ENCODE measurements around the gene KCNAB2.

DNA sequence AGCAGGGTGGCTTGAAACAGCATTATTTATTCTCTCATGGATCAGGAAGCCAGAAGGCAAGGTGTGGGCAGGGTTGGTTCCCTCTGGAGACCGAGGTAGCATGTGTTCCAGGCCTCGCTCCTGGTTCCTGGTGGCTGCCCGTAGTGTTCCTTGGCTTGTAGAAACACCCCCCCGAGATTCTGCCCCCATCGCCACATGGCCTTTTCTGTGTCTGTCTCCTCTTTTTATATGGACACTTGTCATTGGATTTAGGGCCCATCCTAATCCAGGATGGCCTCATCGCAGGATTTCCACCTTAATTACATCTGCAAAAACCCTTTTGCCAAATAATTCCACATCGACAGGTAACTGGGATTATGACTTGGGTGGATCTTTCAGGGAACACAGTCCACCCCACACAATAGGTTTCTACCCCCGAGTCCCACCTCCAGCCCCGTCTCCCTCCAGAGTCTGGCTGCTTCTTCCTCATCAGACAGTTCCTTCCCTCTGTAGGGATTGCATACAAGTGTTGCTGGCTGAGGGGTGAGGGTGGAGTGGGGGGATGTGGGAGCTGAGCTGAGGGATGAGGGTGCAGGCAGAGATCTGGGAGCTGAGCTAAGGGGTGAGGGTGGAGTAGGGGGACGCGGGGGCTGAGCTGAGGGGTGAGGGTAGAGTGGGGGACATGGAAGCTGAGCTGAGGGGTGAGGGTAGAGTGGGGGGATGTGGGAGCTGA is 41.1 kb upstream of the KCNAB2 start:
- TF ChIP-seq, protein P1, sequence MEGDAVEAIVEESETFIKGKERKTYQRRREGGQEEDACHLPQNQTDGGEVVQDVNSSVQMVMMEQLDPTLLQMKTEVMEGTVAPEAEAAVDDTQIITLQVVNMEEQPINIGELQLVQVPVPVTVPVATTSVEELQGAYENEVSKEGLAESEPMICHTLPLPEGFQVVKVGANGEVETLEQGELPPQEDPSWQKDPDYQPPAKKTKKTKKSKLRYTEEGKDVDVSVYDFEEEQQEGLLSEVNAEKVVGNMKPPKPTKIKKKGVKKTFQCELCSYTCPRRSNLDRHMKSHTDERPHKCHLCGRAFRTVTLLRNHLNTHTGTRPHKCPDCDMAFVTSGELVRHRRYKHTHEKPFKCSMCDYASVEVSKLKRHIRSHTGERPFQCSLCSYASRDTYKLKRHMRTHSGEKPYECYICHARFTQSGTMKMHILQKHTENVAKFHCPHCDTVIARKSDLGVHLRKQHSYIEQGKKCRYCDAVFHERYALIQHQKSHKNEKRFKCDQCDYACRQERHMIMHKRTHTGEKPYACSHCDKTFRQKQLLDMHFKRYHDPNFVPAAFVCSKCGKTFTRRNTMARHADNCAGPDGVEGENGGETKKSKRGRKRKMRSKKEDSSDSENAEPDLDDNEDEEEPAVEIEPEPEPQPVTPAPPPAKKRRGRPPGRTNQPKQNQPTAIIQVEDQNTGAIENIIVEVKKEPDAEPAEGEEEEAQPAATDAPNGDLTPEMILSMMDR (IDR thresholded peaks at IDR 0.05) = no peak
- TF ChIP-seq, protein P2, sequence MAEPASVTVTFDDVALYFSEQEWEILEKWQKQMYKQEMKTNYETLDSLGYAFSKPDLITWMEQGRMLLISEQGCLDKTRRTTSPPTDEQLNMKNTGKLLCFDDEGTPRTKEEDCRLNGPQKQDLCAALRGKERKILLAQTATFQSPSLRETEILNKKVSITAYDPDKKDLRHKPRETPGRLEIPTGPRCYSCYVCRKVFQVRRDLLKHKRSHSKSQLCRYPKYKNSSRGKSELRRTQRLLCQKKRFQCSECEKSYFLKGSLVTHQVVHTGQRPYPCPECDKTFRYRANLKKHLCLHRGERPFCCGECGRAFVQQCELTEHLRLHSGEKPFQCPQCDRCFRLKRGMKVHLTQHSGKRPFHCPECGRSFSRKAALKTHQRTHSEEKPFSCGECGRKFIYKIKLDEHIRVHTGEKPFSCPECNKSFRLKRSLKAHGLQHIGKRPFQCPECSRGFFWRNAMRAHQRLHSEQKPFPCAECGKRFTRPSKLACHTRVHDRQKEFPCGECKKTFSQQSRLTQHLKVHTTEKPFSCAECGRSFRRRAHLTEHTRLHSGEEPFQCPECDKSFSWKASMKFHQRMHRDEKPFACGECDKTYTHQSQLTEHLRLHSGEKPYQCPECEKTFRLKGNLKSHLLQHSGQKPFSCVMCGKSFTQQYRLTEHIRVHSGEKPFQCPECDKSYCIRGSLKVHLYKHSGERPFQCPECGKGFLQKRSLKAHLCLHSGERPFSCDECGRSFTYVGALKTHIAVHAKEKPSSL (CRISPR knock-in tag; conservative IDR thresholded peaks at IDR 0.05) = no peak
- TF ChIP-seq ZBTB21 (CRISPR knock-in tag; IDR thresholded peaks at IDR 0.05; ENCODE audit: borderline replicate concordance) (no peak), NFE2L1 (CRISPR knock-in tag; IDR thresholded peaks at IDR 0.05) (no peak), ZNF138 (CRISPR knock-in tag; conservative IDR thresholded peaks at IDR 0.05) (no peak), ESRRA (CRISPR knock-in tag; IDR thresholded peaks at IDR 0.05; ENCODE audit: borderline replicate concordance) (no peak)
- TF ChIP-seq, protein P3, sequence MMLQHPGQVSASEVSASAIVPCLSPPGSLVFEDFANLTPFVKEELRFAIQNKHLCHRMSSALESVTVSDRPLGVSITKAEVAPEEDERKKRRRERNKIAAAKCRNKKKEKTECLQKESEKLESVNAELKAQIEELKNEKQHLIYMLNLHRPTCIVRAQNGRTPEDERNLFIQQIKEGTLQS (CRISPR knock-in tag; conservative IDR thresholded peaks at IDR 0.05) = no peak
- TF ChIP-seq, protein P4, sequence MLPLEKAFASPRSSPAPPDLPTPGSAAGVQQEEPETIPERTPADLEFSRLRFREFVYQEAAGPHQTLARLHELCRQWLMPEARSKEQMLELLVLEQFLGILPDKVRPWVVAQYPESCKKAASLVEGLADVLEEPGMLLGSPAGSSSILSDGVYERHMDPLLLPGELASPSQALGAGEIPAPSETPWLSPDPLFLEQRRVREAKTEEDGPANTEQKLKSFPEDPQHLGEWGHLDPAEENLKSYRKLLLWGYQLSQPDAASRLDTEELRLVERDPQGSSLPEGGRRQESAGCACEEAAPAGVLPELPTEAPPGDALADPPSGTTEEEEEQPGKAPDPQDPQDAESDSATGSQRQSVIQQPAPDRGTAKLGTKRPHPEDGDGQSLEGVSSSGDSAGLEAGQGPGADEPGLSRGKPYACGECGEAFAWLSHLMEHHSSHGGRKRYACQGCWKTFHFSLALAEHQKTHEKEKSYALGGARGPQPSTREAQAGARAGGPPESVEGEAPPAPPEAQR (CRISPR knock-in tag; IDR thresholded peaks at IDR 0.05) = no peak

Measured in WTC11 (cell line).